EL (cell line): ENCODE measurements around the gene PRR7.
"Not testable (repeated sequence)": the region's sequence is repeated elsewhere in the genome, so short reads cannot be mapped to it uniquely, and the experiment has no call there.

Source experiments
- DNase-seq: peaks from one replicate; pipeline ENCODE4 v3.0.0-alpha.2; 2016

The PRR7 gene

GRCh38 chr5:177446200-177447065, at the start of gene PRR7:
Gene PRR7, plus strand, starts transcription at chr5:177446814. Its CDS starts 8,254 bp downstream, at chr5:177455068.
- DNase-seq = peak; percentile 73

GRCh38 chr5:177397875-177398390, 48.7 kb upstream of the PRR7 start:
- no peak for DNase-seq

GRCh38 chr5:177399997-177400868, 46.4 kb upstream of the PRR7 start, which contains the start of gene PFN3:
Gene PFN3, minus strand, starts transcription at chr5:177400661. Its CDS starts 85 bp downstream, at chr5:177400576.
- DNase-seq = peak; percentile 22

- peak; percentile 71 for DNase-seq
Observed at GRCh38 chr5:177402271-177403043, 44.2 kb upstream of the PRR7 start.

GRCh38 chr5:177403102-177403791, 43.4 kb upstream of the PRR7 start:
- DNase-seq = no peak

GRCh38 chr5:177403792-177404640, 42.6 kb upstream of the PRR7 start:
- peak; percentile 82 for DNase-seq

- DNase-seq = no peak
Observed at GRCh38 chr5:177404641-177405179, 41.9 kb upstream of the PRR7 start.

GRCh38 chr5:177405312-177405711, 41.3 kb upstream of the PRR7 start:
- no peak for DNase-seq

- DNase-seq = no peak
Observed at GRCh38 chr5:177405805-177406204, 40.8 kb upstream of the PRR7 start.

GRCh38 chr5:177409043-177409801, 37.4 kb upstream of the PRR7 start, which contains the start of gene F12:
Gene F12, minus strand, starts transcription at chr5:177409564. Its CDS starts 37 bp downstream, at chr5:177409527.
- DNase-seq = no peak

GRCh38 chr5:177410575-177410974, 36.0 kb upstream of the PRR7 start:
- DNase-seq = no peak

- DNase-seq = no peak
Observed at GRCh38 chr5:177412603-177413233, 33.9 kb upstream of the PRR7 start.

- DNase-seq = no peak
Observed at GRCh38 chr5:177414481-177414880, 32.1 kb upstream of the PRR7 start.

GRCh38 chr5:177417081-177417480, 29.5 kb upstream of the PRR7 start:
- not testable (repeated sequence) for DNase-seq

- DNase-seq = peak; percentile 59
Observed at GRCh38 chr5:177419046-177419445, 27.6 kb upstream of the PRR7 start.

- DNase-seq = not testable (repeated sequence)
Observed at GRCh38 chr5:177420472-177420871, 26.1 kb upstream of the PRR7 start.

GRCh38 chr5:177421062-177421798, 25.4 kb upstream of the PRR7 start:
- DNase-seq = peak; percentile 56

- no peak for DNase-seq
Observed at GRCh38 chr5:177423671-177424070, 22.9 kb upstream of the PRR7 start.
